SK-N-SH (cell line): ENCODE data around the gene SESTD1.

Experiments used
- CTCF ChIP-seq: fragments of 200-600 bp; sonication (generic); IDR thresholded peaks from 2 replicates; pipeline ENCODE4 v1.6.1; 2017; ENCODE audit warnings: antibody characterized with exemption, mild to moderate bottlenecking, moderate library complexity
- EP300 ChIP-seq, 2 experiments: IDR thresholded peaks; 2 replicates each; pipeline versions ENCODE4 v1.4.0 to v1.6.1; 2012; ENCODE audit warnings: borderline replicate concordance in 1 of 2, low read depth in 1 of 2, low read length in 1 of 2
- EZH2phosphoT487 ChIP-seq: fragments of 200-600 bp; sonication (generic); IDR thresholded peaks from 2 replicates; pipeline ENCODE4 v1.6.1; 2017; ENCODE audit warnings: low read depth, mixed run types, mild to moderate bottlenecking, antibody characterized with exemption, moderate library complexity, borderline replicate concordance
- FOXM1 ChIP-seq: IDR thresholded peaks from 2 replicates; pipeline ENCODE4 v1.4.0; 2012; ENCODE audit warnings: low read depth, mild to moderate bottlenecking
- GABPA ChIP-seq: IDR thresholded peaks from 2 replicates; pipeline ENCODE4 v1.4.0; 2012; ENCODE audit warnings: low read depth, mild to moderate bottlenecking
- GATA2 ChIP-seq: sonication (generic); formaldehyde crosslinking; IDR thresholded peaks from 2 replicates; pipeline ENCODE4 v1.5.0; 2020; ENCODE audit warnings: mild to moderate bottlenecking, missing genetic modification reagents
- MEF2A ChIP-seq: IDR thresholded peaks from 2 replicates; pipeline ENCODE4 v1.4.0; 2012; ENCODE audit warnings: low read depth, borderline replicate concordance
- RAD21 ChIP-seq: IDR thresholded peaks from 2 replicates; pipeline ENCODE4 v1.6.1; 2012; ENCODE audit warnings: mild to moderate bottlenecking, low read length
- TAF1 ChIP-seq: IDR thresholded peaks from 2 replicates; pipeline ENCODE4 v1.6.1; 2012; ENCODE audit warnings: low read depth, mild to moderate bottlenecking, low read length, moderate library complexity, borderline replicate concordance
- ZBTB33 ChIP-seq: IDR thresholded peaks from 2 replicates; pipeline ENCODE4 v1.4.0; 2012; ENCODE audit warnings: low read depth, borderline replicate concordance

- no peak for TF ChIP-seq GABPA
- no peak for TF ChIP-seq ZBTB33
- no peak for TF ChIP-seq TAF1
- TF ChIP-seq CTCF = peak; percentile 14; the same call in 1 of the 2 replicates
- no peak for TF ChIP-seq EP300 (IDR thresholded peaks at IDR 0.05; ENCODE audit: borderline replicate concordance in 1 of 2, low read depth in 1 of 2, low read length in 1 of 2)
- no peak for TF ChIP-seq MEF2A
- no peak for TF ChIP-seq EZH2phosphoT487
- TF ChIP-seq GATA2 (CRISPR knock-in tag) = no peak
- no peak for TF ChIP-seq FOXM1
- no peak for TF ChIP-seq RAD21
Measured at GRCh38 chr2:179261151-179261825, 3.3 kb downstream of the SESTD1 start.
